ENCODE data around the gene PITRM1.

The PITRM1 gene

GRCh38 chr10:3096149-3096548 lies 76.4 kb downstream of the PITRM1 start:
- no peak for DNase-seq

GRCh38 chr10:3095373-3096139 lies 77.0 kb downstream of the PITRM1 start:
- DNase-seq, result peak; percentile 89

GRCh38 chr10:3094609-3095036 lies 78.0 kb downstream of the PITRM1 start:
- DNase-seq, result peak; percentile 73

- no peak for DNase-seq
These were observed 78.6 kb downstream of the PITRM1 start for GRCh38 chr10:3093996-3094395.

GRCh38 chr10:3091921-3092320 lies 80.7 kb downstream of the PITRM1 start:
- no peak for DNase-seq

GRCh38 chr10:3090914-3091787 lies 81.4 kb downstream of the PITRM1 start:
- DNase-seq, result peak; percentile 87

- peak; percentile 55 for DNase-seq
These were observed 82.2 kb downstream of the PITRM1 start for GRCh38 chr10:3090388-3090787.
